GM12891 (cell line): ENCODE results near the gene UQCR10.

ENCODE experiments used
- POLR2A ChIP-seq: IDR thresholded peaks from 2 replicates; pipeline ENCODE4 v1.6.1; 2011; ENCODE audit warnings: low read depth, low read length, control low read depth
- SPI1 ChIP-seq: IDR thresholded peaks from 2 replicates; pipeline ENCODE4 v1.6.1; 2011; ENCODE audit warnings: low read depth, low read length, control low read depth

GRCh38 chr22:29768052-29768693 lies 1.0 kb downstream of the UQCR10 start:
- TF ChIP-seq SPI1, result no peak
- TF ChIP-seq POLR2A, result no peak
